Thyroid gland (tissue), 4 donors: ENCODE data around the gene PCCA. TPM values are rescaled to one million over a fixed set of nuclear protein-coding genes. Genes with fewer than 3 reads are reported as not detected.

ENCODE experiments used
- DNase-seq, 2 donors: peaks; one replicate each; pipeline ENCODE4 v3.0.0-alpha.2; 2019
- H3K27ac ChIP-seq, 3 donors: fragments of 200-600 bp; sonication (generic); 1 replicate in 2 of 3; 2 replicates in 1 of 3; pipeline ENCODE4 v1.5.1; 2016 to 2019; ENCODE audit warnings: mild to moderate bottlenecking in 1 of 3, moderate library complexity in 1 of 3
- H3K27me3 ChIP-seq: fragments of 200-600 bp; sonication (generic); one replicate; pipeline ENCODE4 v1.5.1; 2019
- H3K36me3 ChIP-seq, 2 donors: fragments of 200-600 bp; sonication (generic); one replicate each; pipeline ENCODE4 v1.5.1; 2016 to 2019
- H3K4me1 ChIP-seq, 2 donors: fragments of 200-600 bp; sonication (generic); one replicate each; pipeline ENCODE4 v1.5.1; 2017 to 2019
- H3K4me3 ChIP-seq, 3 donors: fragments of 200-600 bp; sonication (generic); replicated peaks in 1 of 3; 1 replicate in 2 of 3; 2 replicates in 1 of 3; pipeline ENCODE4 v1.5.1; 2016; ENCODE audit warnings: mild to moderate bottlenecking in 1 of 3
- H3K9me3 ChIP-seq: fragments of 200-600 bp; sonication (generic); one replicate; pipeline ENCODE4 v1.5.1; 2017
- CTCF ChIP-seq, 6 experiments: fragments of 200-600 bp in 3 of 6; fragments of 450-650 bp in 3 of 6; sonication (generic) in 3 of 6; IDR thresholded peaks; one replicate each; pipeline ENCODE4 v1.5.1; 2016 to 2019; ENCODE audit warnings: antibody characterized with exemption in 6 of 6, mild to moderate bottlenecking in 2 of 6, inconsistent platforms in 1 of 6, moderate library complexity in 1 of 6
- POLR2A ChIP-seq, 2 donors: fragments of 450-650 bp; IDR thresholded peaks; one replicate each; pipeline ENCODE4 v1.6.1; 2017; ENCODE audit warnings: antibody characterized with exemption in 2 of 2, mild to moderate bottlenecking in 2 of 2, moderate library complexity in 1 of 2
- WGBS, 2 donors: methylation state at CpG; one replicate each; pipeline ENCODE4 v1.1.5; 2017; 5-methylcytosine and 5-hydroxymethylcytosine counted together
- intact Hi-C: fragments of 100-400 bp; cut with DNase I; formaldehyde crosslinking; loops from one replicate; pipeline ENCODE4 v1.15.1; 2023
- total RNA-seq, 4 donors: library from RNA; depleted of rRNA; stranded (reverse); fragments of >200 nt; gene quantifications; one replicate each; pipeline ENCODE4 v1.2.3, GENCODE V29; 2016

Gene PCCA
- total RNA-seq, 4 donors from 2014 or later: 54.3 to 95.2 (median 67.7) TPM

GRCh38 chr13:100397627-100398026, 308.7 kb downstream of the PCCA start:
- no peak for TF ChIP-seq POLR2A (IDR thresholded peaks at IDR 0.05)
- TF ChIP-seq CTCF (IDR thresholded peaks at IDR 0.05): no peak
- no peak overlapping the region for H3K27ac ChIP-seq

DNA sequence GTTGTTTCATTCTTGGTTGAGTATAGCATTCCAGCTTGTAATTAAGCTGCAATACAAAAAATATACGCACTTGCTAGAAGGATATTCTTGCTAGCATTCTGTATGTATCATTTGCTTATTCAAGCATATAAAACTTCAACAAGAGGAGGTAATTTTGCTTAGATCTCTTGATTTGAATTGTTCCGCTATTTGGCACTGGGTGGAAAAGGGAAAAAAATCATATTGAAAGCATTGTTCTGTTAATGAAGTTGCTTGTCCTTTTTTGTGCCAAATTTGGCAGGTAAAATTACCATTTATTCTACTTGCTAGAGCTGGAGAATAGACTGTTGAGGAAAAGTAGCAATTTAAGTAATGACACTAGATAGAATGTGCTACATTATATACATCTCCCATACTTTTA, 309.5 kb downstream of the PCCA start:
- Histone ChIP-seq H3K4me1 (peaks cover 0 to 6% of the 10 kb centered on the region in 2 donors), H3K27ac (no peak overlapping the region), H3K27me3 (no peaks in the 10 kb centered on the region), H3K9me3 (no peaks in the 10 kb centered on the region), H3K4me3 (no peak overlapping the region), H3K36me3 (no peaks in the 10 kb centered on the region)
- no peak for TF ChIP-seq POLR2A (IDR thresholded peaks at IDR 0.05)
- intact Hi-C loops: no loop called here
- DNase-seq: no peak
- 70 to 96% methylated on average over 2 of the region's 2 CpGs for WGBS, 2 donors

More at GRCh38 chr13:100397627-100398026, 308.7 kb downstream of the PCCA start:
- Histone ChIP-seq H3K4me3 (no peak overlapping the region), H3K4me1 (peaks cover under 1 to 11% of the 10 kb centered on the region in 2 donors), H3K9me3 (no peaks in the 10 kb centered on the region), H3K27me3 (no peaks in the 10 kb centered on the region), H3K36me3 (no peaks in the 10 kb centered on the region)
- intact Hi-C loops: no loop called here
- WGBS, 2 donors: 96 to 98% methylated on average over 4 of the region's 4 CpGs
- no peak for DNase-seq

- no peak for DNase-seq
- Histone ChIP-seq H3K36me3 (no peaks in the 10 kb centered on the region), H3K4me3 (no peak overlapping the region), H3K9me3 (no peaks in the 10 kb centered on the region), H3K4me1 (no peaks in the 10 kb centered on the region), H3K27me3 (no peaks in the 10 kb centered on the region), H3K27ac (no peak overlapping the region)
- no peak for TF ChIP-seq CTCF (IDR thresholded peaks at IDR 0.05)
- no peak for TF ChIP-seq POLR2A (IDR thresholded peaks at IDR 0.05)
- intact Hi-C loops: no loop called here
- 100% methylated on average over 1 of the region's 1 CpG for WGBS, 2 donors
Observed at GRCh38 chr13:100399455-100399854, 310.6 kb downstream of the PCCA start.

GRCh38 chr13:100403675-100404074, 314.8 kb downstream of the PCCA start:
- WGBS, 2 donors: 82 to 84% methylated on average over 6 of the region's 6 CpGs

GRCh38 chr13:100409132-100409531, 320.2 kb downstream of the PCCA start:
- 95 to 99% methylated on average over 5 of the region's 5 CpGs for WGBS, 2 donors
- intact Hi-C loops: no loop called here
- Histone ChIP-seq H3K27me3 (no peaks in the 10 kb centered on the region), H3K4me1 (no peaks in the 10 kb centered on the region), H3K4me3 (no peak overlapping the region), H3K36me3 (no peaks in the 10 kb centered on the region), H3K9me3 (no peaks in the 10 kb centered on the region), H3K27ac (no peak overlapping the region)
- TF ChIP-seq POLR2A (IDR thresholded peaks at IDR 0.05): no peak
- no peak for TF ChIP-seq CTCF (IDR thresholded peaks at IDR 0.05)
- DNase-seq: no peak

More at GRCh38 chr13:100403675-100404074, 314.8 kb downstream of the PCCA start:
- Histone ChIP-seq H3K27ac (no peak overlapping the region), H3K27me3 (no peaks in the 10 kb centered on the region), H3K4me1 (no peaks in the 10 kb centered on the region), H3K36me3 (no peaks in the 10 kb centered on the region), H3K9me3 (no peaks in the 10 kb centered on the region), H3K4me3 (no peak overlapping the region)
- no peak for DNase-seq
- intact Hi-C loops: no loop called here
- TF ChIP-seq POLR2A (IDR thresholded peaks at IDR 0.05) (no peak), CTCF (IDR thresholded peaks at IDR 0.05) (no peak)

DNA sequence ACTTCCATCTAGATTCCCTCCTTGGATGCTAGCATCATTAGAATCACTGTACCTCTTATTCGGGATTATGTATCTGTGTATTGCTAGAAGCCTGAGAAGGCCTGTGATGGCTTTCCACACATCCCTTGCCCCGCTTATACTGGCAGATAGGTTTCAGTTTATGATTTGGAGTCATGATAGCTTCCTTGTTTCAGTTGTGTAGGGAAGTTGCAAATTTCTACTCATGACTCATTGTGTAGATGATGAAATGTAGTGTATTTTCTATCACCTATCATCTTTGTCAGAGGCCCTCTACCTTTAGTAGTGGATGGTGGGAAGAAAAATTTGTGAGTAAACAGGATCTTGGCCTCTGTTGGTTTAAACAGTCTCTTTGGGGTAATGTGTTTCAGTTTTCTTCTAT, 334.5 kb downstream of the PCCA start:
- no peak overlapping the region for H3K4me3 ChIP-seq
- intact Hi-C loops: no loop called here
- H3K36me3 ChIP-seq: no peaks in the 10 kb centered on the region
- DNase-seq: no peak
- no peaks in the 10 kb centered on the region for H3K9me3 ChIP-seq
- no peaks in the 10 kb centered on the region for H3K27me3 ChIP-seq
- no peaks in the 10 kb centered on the region for H3K4me1 ChIP-seq
- TF ChIP-seq CTCF (IDR thresholded peaks at IDR 0.05): no peak
- no peak for TF ChIP-seq POLR2A (IDR thresholded peaks at IDR 0.05)
- WGBS, 2 donors: 89 to 94% methylated on average over 2 of the region's 2 CpGs
- H3K27ac ChIP-seq: no peak overlapping the region
